Measurements from ENCODE around the gene UBXN2A. TPM values are rescaled to one million over a fixed set of nuclear protein-coding genes. Genes with fewer than 3 reads are reported as not detected.
"Not testable (repeated sequence)": the region's sequence is repeated elsewhere in the genome, so short reads cannot be mapped to it uniquely, and the experiment has no call there.

Gene UBXN2A
- total and polyA plus RNA-seq, 5 experiments from 2014 or later = 13.1 to 14.6 (median 13.6) TPM

DNA sequence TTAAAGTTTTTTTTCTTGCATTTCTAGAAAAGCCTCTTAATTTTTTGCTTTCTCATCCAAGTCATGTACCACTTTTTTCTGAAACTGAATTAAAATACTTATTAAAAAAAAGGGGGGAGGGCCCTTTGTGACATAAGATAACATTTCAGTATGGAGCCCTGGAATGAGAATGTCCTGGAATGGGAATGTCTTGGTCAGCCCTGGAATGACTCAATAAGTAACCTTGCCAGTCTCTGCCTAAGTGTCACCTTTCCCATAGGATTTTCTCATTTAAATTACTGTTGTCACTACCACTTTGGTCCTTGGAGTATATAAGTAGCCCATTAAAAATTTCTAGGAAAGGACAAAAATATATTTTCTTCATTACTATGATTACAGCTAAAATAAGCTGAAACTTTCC, 4.7 kb downstream of the UBXN2A start:
- POLR2A ChIA-PET = no interaction called here

GRCh38 chr2:23947350-23947749, 7.1 kb downstream of the UBXN2A start:
- no peak for DNase-seq
- Mint-ChIP-seq H3K27ac (no peak overlapping the region), H3K27me3 (no peaks in the 10 kb centered on the region), H3K36me3 (no peaks in the 10 kb centered on the region), H3K9me3 (no peaks in the 10 kb centered on the region), H3K4me1 (peaks cover 9 to 25% (median 10%) of the 10 kb centered on the region in 4 donors), H3K4me3 (no peak overlapping the region)
- ATAC-seq = no peak
- POLR2A ChIA-PET = no interaction called here

More for the DNA sequence above, 4.7 kb downstream of the UBXN2A start:
- Mint-ChIP-seq H3K4me1 (peaks cover 15 to 38% (median 23%) of the 10 kb centered on the region in 4 donors), H3K4me3 (no peak overlapping the region), H3K27ac (no peak overlapping the region), H3K9me3 (no peaks in the 10 kb centered on the region), H3K27me3 (no peaks in the 10 kb centered on the region), H3K36me3 (no peaks in the 10 kb centered on the region)
- ATAC-seq (no peak), DNase-seq (no peak)

DNA sequence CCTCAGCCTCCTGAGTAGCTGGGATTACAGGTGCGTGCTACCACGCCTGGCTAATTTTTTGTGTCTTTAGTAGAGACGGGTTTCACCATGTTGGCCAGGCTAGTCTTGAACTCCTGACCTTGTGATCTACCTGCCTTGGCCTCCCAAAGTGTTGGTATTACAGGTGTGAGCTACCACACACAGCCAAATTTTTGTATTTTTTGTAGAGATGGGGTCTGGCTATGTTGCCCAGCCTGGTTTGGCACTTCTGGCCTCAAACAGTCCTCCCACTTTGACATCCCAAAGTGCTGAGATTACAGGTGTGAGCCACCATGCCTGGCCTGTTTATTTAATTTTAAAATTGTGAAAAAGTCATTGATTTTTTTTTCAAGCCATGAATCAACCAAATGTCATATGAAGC, 12.3 kb downstream of the UBXN2A start:
- H3K27ac Mint-ChIP-seq, H3K4me3 Mint-ChIP-seq, H3K27me3 Mint-ChIP-seq, DNase-seq, H3K9me3 Mint-ChIP-seq, H3K36me3 Mint-ChIP-seq, ATAC-seq, POLR2A ChIA-PET: not testable (repeated sequence)
- peaks cover 0 to 13% (median 5%) of the 10 kb centered on the region in 4 donors for H3K4me1 Mint-ChIP-seq

DNA sequence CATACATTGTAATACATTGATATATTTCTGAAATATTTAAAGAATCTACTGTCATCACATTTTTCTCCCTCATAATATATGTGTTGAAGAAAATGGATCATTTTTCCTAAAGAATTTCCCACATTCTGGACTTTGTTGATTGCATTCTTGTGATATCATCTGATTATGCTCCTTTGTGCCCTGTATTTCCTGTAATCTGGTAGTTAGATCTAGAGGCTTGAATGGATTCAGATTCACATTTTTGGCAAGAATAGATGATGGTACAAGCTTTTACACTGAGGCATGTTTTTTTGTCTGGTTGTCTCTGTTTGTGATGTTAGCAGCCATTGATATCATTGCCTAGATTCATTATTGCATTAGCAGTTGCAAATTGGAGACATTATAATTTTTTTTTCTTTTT, 13.4 kb downstream of the UBXN2A start:
- DNase-seq (no peak), ATAC-seq (no peak)
- H3K36me3 Mint-ChIP-seq = peaks cover 0 to 3% (median 0%) of the 10 kb centered on the region in 3 donors
- no peak overlapping the region for H3K4me3 Mint-ChIP-seq
- H3K4me1 Mint-ChIP-seq = peaks cover 0 to 11% (median 5%) of the 10 kb centered on the region in 4 donors
- H3K27me3 Mint-ChIP-seq = no peaks in the 10 kb centered on the region
- no peaks in the 10 kb centered on the region for H3K9me3 Mint-ChIP-seq
- POLR2A ChIA-PET = no interaction called here
- no peak overlapping the region for H3K27ac Mint-ChIP-seq

- POLR2A ChIA-PET = no interaction called here
- no peak for ATAC-seq
- H3K27ac Mint-ChIP-seq = peak overlapping the region in 1 of 10 donors; percentile 36
- no peaks in the 10 kb centered on the region for H3K27me3 Mint-ChIP-seq
- H3K9me3 Mint-ChIP-seq = no peaks in the 10 kb centered on the region
- no peak for DNase-seq
- peaks cover 0 to 6% (median 0%) of the 10 kb centered on the region in 3 donors for H3K36me3 Mint-ChIP-seq
- no peak overlapping the region for H3K4me3 Mint-ChIP-seq
- peaks cover 0 to 11% (median 5%) of the 10 kb centered on the region in 4 donors for H3K4me1 Mint-ChIP-seq
Observed at GRCh38 chr2:23954325-23955014, 14.2 kb downstream of the UBXN2A start.

GRCh38 chr2:23967846-23968245, 27.6 kb downstream of the UBXN2A start:
- POLR2A ChIA-PET = no interaction called here
- Mint-ChIP-seq H3K4me3 (no peak overlapping the region), H3K4me1 (peaks cover 0 to 4% (median 1%) of the 10 kb centered on the region in 4 donors), H3K36me3 (peaks cover 0 to 30% (median 4%) of the 10 kb centered on the region in 3 donors), H3K27me3 (no peaks in the 10 kb centered on the region), H3K27ac (peak overlapping the region in 1 of 10 donors; percentile 36), H3K9me3 (no peaks in the 10 kb centered on the region)
- DNase-seq (no peak), ATAC-seq (no peak)

GRCh38 chr2:23976883-23977282, 36.6 kb downstream of the UBXN2A start:
- Mint-ChIP-seq H3K4me3 (no peak overlapping the region), H3K27me3 (no peaks in the 10 kb centered on the region), H3K36me3 (peaks cover 0 to 59% (median 13%) of the 10 kb centered on the region in 3 donors), H3K9me3 (no peaks in the 10 kb centered on the region), H3K4me1 (no peaks in the 10 kb centered on the region), H3K27ac (no peak overlapping the region)
- DNase-seq (no peak), ATAC-seq (no peak)
- POLR2A ChIA-PET = no interaction called here

DNA sequence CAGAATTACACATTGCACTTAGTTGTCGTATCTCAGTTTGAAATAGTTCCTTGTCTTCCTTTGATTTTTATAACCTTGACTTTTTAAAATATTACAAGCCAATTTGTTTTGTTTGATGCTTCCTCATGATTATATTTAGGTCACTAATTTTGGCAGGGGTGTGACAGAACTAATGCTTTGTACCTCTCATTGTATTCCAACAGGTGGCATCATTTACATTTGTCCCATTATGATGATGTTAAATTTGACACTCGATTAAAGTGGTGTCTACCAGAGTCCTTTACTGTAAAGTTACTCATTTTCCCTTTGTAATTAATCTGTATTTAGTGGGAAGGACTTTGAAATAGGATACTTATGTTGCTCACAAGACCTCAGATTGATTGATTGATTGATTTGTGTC, 48.1 kb downstream of the UBXN2A start:
- DNase-seq (peak in 3 of 10 donors; percentile 14 to 25 (median 20)), ATAC-seq (peak; percentile 48 to 77)
- Mint-ChIP-seq H3K27me3 (no peaks in the 10 kb centered on the region), H3K4me1 (peaks cover 0 to 2% (median 0%) of the 10 kb centered on the region in 4 donors), H3K36me3 (peaks cover 0 to 31% (median 0%) of the 10 kb centered on the region in 3 donors), H3K9me3 (no peaks in the 10 kb centered on the region), H3K27ac (peak overlapping the region in 1 of 10 donors; percentile 9), H3K4me3 (no peak overlapping the region)
- POLR2A ChIA-PET = no interaction called here

- H3K27ac Mint-ChIP-seq = no peak overlapping the region
- H3K36me3 Mint-ChIP-seq = peaks cover 0 to 11% (median 0%) of the 10 kb centered on the region in 3 donors
- H3K27me3 Mint-ChIP-seq = no peaks in the 10 kb centered on the region
- no peak for ATAC-seq
- no peak overlapping the region for H3K4me3 Mint-ChIP-seq
- POLR2A ChIA-PET = no interaction called here
- H3K9me3 Mint-ChIP-seq = no peaks in the 10 kb centered on the region
- peaks cover 0 to 2% (median 0%) of the 10 kb centered on the region in 4 donors for H3K4me1 Mint-ChIP-seq
- DNase-seq = no peak
Observed at GRCh38 chr2:23992931-23993330, 52.7 kb downstream of the UBXN2A start.

- H3K9me3 Mint-ChIP-seq = no peaks in the 10 kb centered on the region
Observed at GRCh38 chr2:23993736-23994269, 53.5 kb downstream of the UBXN2A start.

GRCh38 chr2:23994567-23994966, 54.3 kb downstream of the UBXN2A start:
- ATAC-seq (no peak), DNase-seq (no peak)
- no peak overlapping the region for H3K4me3 Mint-ChIP-seq
- POLR2A ChIA-PET = no interaction called here
- peaks cover 0 to 2% (median 0%) of the 10 kb centered on the region in 4 donors for H3K4me1 Mint-ChIP-seq
- no peaks in the 10 kb centered on the region for H3K9me3 Mint-ChIP-seq
- H3K36me3 Mint-ChIP-seq = peaks cover 0 to 19% (median 6%) of the 10 kb centered on the region in 3 donors
- H3K27ac Mint-ChIP-seq = no peak overlapping the region
- H3K27me3 Mint-ChIP-seq = no peaks in the 10 kb centered on the region

More at GRCh38 chr2:23993736-23994269, 53.5 kb downstream of the UBXN2A start:
- DNase-seq (no peak), ATAC-seq (no peak)
- Mint-ChIP-seq H3K27ac (peak overlapping the region in 1 of 10 donors; percentile 6), H3K4me1 (peaks cover 0 to 2% (median 0%) of the 10 kb centered on the region in 4 donors), H3K36me3 (peaks cover 0 to 17% (median 4%) of the 10 kb centered on the region in 3 donors), H3K27me3 (no peaks in the 10 kb centered on the region), H3K4me3 (no peak overlapping the region)
- POLR2A ChIA-PET = no interaction called here

DNA sequence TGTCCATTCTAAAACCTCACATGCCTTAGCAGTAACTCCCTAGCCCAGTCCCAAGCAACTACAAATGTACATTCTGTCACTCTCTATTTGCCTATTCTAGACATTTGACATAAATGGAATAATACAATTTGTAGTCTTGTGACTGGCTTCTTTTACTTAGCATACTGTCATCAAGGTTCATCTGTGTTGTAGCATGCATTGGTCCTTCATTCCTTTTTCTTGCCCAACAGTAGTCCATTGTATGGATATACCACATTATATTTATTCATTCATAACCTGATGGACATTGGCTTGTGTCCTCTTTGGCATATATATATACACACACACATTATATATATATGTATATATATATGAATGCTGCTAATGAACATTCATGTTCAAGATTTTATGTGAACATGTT, 67.4 kb downstream of the UBXN2A start:
- peaks cover 0 to 12% (median 5%) of the 10 kb centered on the region in 4 donors for H3K4me1 Mint-ChIP-seq
- H3K27me3 Mint-ChIP-seq = peaks cover 17 to 33% (median 31%) of the 10 kb centered on the region in 5 donors
- H3K9me3 Mint-ChIP-seq = no peaks in the 10 kb centered on the region
- POLR2A ChIA-PET = no interaction called here
- H3K4me3 Mint-ChIP-seq = no peak overlapping the region
- peaks cover 0 to under 1% (median 0%) of the 10 kb centered on the region in 3 donors for H3K36me3 Mint-ChIP-seq
- ATAC-seq (no peak), DNase-seq (no peak)
- no peak overlapping the region for H3K27ac Mint-ChIP-seq

- POLR2A ChIA-PET = interaction anchor here (0.6 kb wide), 1 partner anchor 138 kb away, joined by 6 read pairs; no protein-coding TSS in a partner anchor
- H3K27ac Mint-ChIP-seq = no peak overlapping the region
Observed at GRCh38 chr2:24008672-24009366, 68.6 kb downstream of the UBXN2A start.

More at GRCh38 chr2:24008672-24009366, 68.6 kb downstream of the UBXN2A start:
- H3K36me3 Mint-ChIP-seq = peaks cover 0 to 7% (median 0%) of the 10 kb centered on the region in 3 donors
- peaks cover 0 to 12% (median 5%) of the 10 kb centered on the region in 4 donors for H3K4me1 Mint-ChIP-seq
- peak overlapping the region in 5 of 10 donors; percentile 20 to 56 (median 45) for H3K4me3 Mint-ChIP-seq
- no peak for DNase-seq
- no peaks in the 10 kb centered on the region for H3K9me3 Mint-ChIP-seq
- ATAC-seq = no peak
- H3K27me3 Mint-ChIP-seq = peaks cover 18 to 43% (median 39%) of the 10 kb centered on the region in 5 donors
